B cell (primary cell): ENCODE results near the gene CTLA4.

Experiments
- CTCF ChIP-seq: fragments of 200-600 bp; IDR thresholded peaks from one replicate; pipeline ENCODE4 v1.8.0; 2022; ENCODE audit warnings: antibody characterized with exemption, mild to moderate bottlenecking
- EZH2 ChIP-seq: IDR thresholded peaks from 2 replicates; pipeline ENCODE4 v1.6.1; 2012; ENCODE audit warnings: borderline replicate concordance, low read depth, mild to moderate bottlenecking, moderate library complexity, low read length; ENCODE audit not compliant: insufficient read depth, poor library complexity, severe bottlenecking

- TF ChIP-seq CTCF: no peak
- TF ChIP-seq EZH2: no peak
Observed at GRCh38 chr2:203887677-203888076, 20.1 kb downstream of the CTLA4 start.
